Measurements from ENCODE around the gene SLAMF7.
"Not testable (repeated sequence)": the region's sequence is repeated elsewhere in the genome, so short reads cannot be mapped to it uniquely, and the experiment has no call there.

The SLAMF7 gene

GRCh38 chr1:160720356-160721085, 18.5 kb upstream of the SLAMF7 start:
- DNase-seq (ENCODE audit: low read depth), result no peak

GRCh38 chr1:160721473-160721872, 17.6 kb upstream of the SLAMF7 start:
- DNase-seq (ENCODE audit: low read depth), result no peak

GRCh38 chr1:160722726-160723125, 16.3 kb upstream of the SLAMF7 start:
- DNase-seq (ENCODE audit: low read depth), result no peak

GRCh38 chr1:160723332-160723731, 15.7 kb upstream of the SLAMF7 start:
- DNase-seq (ENCODE audit: low read depth), result no peak

GRCh38 chr1:160724465-160725242, 14.4 kb upstream of the SLAMF7 start:
- DNase-seq (ENCODE audit: low read depth), result no peak

- no peak for DNase-seq (ENCODE audit: low read depth)
Observed at GRCh38 chr1:160726114-160726497, 12.9 kb upstream of the SLAMF7 start.

- DNase-seq (ENCODE audit: low read depth), result peak; percentile 7
Observed at GRCh38 chr1:160726498-160727315, 12.3 kb upstream of the SLAMF7 start.

- DNase-seq (ENCODE audit: low read depth), result no peak
Observed at GRCh38 chr1:160727316-160727640, 11.8 kb upstream of the SLAMF7 start.

GRCh38 chr1:160731564-160731963, 7.5 kb upstream of the SLAMF7 start:
- not testable (repeated sequence) for DNase-seq (ENCODE audit: low read depth)

GRCh38 chr1:160731990-160732389, 7.1 kb upstream of the SLAMF7 start:
- DNase-seq (ENCODE audit: low read depth), result no peak

- DNase-seq (ENCODE audit: low read depth), result no peak
Observed at GRCh38 chr1:160733898-160734297, 5.1 kb upstream of the SLAMF7 start.

GRCh38 chr1:160734301-160734700, 4.7 kb upstream of the SLAMF7 start:
- no peak for DNase-seq (ENCODE audit: low read depth)

GRCh38 chr1:160738271-160738670, 776 bp upstream of the SLAMF7 start:
- DNase-seq (ENCODE audit: low read depth), result no peak

- no peak for DNase-seq (ENCODE audit: low read depth)
Observed at GRCh38 chr1:160740133-160740688, 1.2 kb downstream of the SLAMF7 start.

- no peak for DNase-seq (ENCODE audit: low read depth)
Observed at GRCh38 chr1:160741092-160741501, 2.0 kb downstream of the SLAMF7 start.

- no peak for DNase-seq (ENCODE audit: low read depth)
Observed at GRCh38 chr1:160741612-160742348, 2.7 kb downstream of the SLAMF7 start.

- no peak for DNase-seq (ENCODE audit: low read depth)
Observed at GRCh38 chr1:160742428-160743127, 3.5 kb downstream of the SLAMF7 start.

- DNase-seq (ENCODE audit: low read depth), result no peak
Observed at GRCh38 chr1:160743266-160743665, 4.2 kb downstream of the SLAMF7 start.

- no peak for DNase-seq (ENCODE audit: low read depth)
Observed at GRCh38 chr1:160744199-160744851, 5.3 kb downstream of the SLAMF7 start.

GRCh38 chr1:160744852-160745520, 5.9 kb downstream of the SLAMF7 start:
- no peak for DNase-seq (ENCODE audit: low read depth)

Data from GM04503 (cell line).